HepG2 (cell line): ENCODE results near the gene MORN5.

Source experiments
- HCFC1 ChIP-seq: fragments of 150-350 bp; IDR thresholded peaks from 2 replicates; pipeline ENCODE4 v1.6.1; 2014; ENCODE audit warnings: low read depth, low read length
- PHF8 ChIP-seq: sonication (generic); formaldehyde crosslinking; IDR thresholded peaks from 2 replicates; pipeline ENCODE4 v1.5.0; 2020; ENCODE audit warnings: missing genetic modification reagents
- RAD21 ChIP-seq: fragments of 450-650 bp; formaldehyde crosslinking; IDR thresholded peaks from 2 replicates; pipeline ENCODE4 v1.5.0; 2020; ENCODE audit warnings: mild to moderate bottlenecking
- TF ChIP-seq, protein P1 (sequence below): sonication (generic); formaldehyde crosslinking; IDR thresholded peaks from 2 replicates; pipeline ENCODE4 v1.4.0; 2020; ENCODE audit warnings: mild to moderate bottlenecking, missing genetic modification reagents
- TF ChIP-seq, protein P2 (sequence below): sonication (generic); formaldehyde crosslinking; IDR thresholded peaks from 2 replicates; pipeline ENCODE4 v1.4.0; 2020; ENCODE audit warnings: mild to moderate bottlenecking, missing genetic modification reagents
- TF ChIP-seq, protein P3 (sequence below): sonication (generic); formaldehyde crosslinking; IDR thresholded peaks from 2 replicates; pipeline ENCODE4 v1.4.0; 2020; ENCODE audit warnings: missing genetic modification reagents

DNA sequence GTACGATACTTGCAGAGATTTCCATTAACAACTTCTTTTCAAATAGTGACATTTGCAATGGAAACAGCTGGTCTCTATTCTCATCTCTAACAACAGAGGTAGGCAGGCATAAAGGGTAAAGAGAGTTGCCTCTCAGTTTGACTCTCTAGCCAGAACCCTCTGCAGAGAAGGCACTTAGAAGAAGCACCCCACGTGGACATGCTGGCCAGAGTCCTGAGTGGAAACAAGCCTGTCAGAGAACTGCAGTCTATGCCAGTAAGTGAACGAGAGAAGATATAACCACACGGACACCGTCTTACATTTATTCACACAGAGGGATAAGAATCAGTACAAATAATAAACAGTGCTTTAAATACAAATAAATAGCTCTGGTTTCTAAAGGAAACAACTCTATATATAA lies 80.0 kb downstream of the MORN5 start:
- TF ChIP-seq PHF8 (CRISPR knock-in tag), result no peak
- TF ChIP-seq, protein P1, sequence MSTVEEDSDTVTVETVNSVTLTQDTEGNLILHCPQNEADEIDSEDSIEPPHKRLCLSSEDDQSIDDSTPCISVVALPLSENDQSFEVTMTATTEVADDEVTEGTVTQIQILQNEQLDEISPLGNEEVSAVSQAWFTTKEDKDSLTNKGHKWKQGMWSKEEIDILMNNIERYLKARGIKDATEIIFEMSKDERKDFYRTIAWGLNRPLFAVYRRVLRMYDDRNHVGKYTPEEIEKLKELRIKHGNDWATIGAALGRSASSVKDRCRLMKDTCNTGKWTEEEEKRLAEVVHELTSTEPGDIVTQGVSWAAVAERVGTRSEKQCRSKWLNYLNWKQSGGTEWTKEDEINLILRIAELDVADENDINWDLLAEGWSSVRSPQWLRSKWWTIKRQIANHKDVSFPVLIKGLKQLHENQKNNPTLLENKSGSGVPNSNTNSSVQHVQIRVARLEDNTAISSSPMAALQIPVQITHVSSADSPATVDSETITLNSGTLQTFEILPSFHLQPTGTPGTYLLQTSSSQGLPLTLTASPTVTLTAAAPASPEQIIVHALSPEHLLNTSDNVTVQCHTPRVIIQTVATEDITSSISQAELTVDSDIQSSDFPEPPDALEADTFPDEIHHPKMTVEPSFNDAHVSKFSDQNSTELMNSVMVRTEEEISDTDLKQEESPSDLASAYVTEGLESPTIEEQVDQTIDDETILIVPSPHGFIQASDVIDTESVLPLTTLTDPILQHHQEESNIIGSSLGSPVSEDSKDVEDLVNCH (CRISPR knock-in tag), result no peak
- TF ChIP-seq, protein P2, sequence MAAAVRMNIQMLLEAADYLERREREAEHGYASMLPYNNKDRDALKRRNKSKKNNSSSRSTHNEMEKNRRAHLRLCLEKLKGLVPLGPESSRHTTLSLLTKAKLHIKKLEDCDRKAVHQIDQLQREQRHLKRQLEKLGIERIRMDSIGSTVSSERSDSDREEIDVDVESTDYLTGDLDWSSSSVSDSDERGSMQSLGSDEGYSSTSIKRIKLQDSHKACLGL (CRISPR knock-in tag), result no peak
- TF ChIP-seq, protein P3, sequence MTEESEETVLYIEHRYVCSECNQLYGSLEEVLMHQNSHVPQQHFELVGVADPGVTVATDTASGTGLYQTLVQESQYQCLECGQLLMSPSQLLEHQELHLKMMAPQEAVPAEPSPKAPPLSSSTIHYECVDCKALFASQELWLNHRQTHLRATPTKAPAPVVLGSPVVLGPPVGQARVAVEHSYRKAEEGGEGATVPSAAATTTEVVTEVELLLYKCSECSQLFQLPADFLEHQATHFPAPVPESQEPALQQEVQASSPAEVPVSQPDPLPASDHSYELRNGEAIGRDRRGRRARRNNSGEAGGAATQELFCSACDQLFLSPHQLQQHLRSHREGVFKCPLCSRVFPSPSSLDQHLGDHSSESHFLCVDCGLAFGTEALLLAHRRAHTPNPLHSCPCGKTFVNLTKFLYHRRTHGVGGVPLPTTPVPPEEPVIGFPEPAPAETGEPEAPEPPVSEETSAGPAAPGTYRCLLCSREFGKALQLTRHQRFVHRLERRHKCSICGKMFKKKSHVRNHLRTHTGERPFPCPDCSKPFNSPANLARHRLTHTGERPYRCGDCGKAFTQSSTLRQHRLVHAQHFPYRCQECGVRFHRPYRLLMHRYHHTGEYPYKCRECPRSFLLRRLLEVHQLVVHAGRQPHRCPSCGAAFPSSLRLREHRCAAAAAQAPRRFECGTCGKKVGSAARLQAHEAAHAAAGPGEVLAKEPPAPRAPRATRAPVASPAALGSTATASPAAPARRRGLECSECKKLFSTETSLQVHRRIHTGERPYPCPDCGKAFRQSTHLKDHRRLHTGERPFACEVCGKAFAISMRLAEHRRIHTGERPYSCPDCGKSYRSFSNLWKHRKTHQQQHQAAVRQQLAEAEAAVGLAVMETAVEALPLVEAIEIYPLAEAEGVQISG (CRISPR knock-in tag), result no peak
- no peak for TF ChIP-seq RAD21 (CRISPR knock-in tag)
- TF ChIP-seq HCFC1, result no peak
